Sigmoid colon (tissue), 7 donors: ENCODE results near the gene DOCK9. TPM values are rescaled to one million over a fixed set of nuclear protein-coding genes. Genes with fewer than 3 reads are reported as not detected.

Experiments used
- DNase-seq: peaks from one replicate; pipeline ENCODE4 v3.0.0-alpha.2; 2019
- H3K27ac ChIP-seq, 4 donors: fragments of 200-600 bp; sonication (generic); one replicate each; pipeline ENCODE4 v1.5.1; 2016 to 2019; ENCODE audit warnings: mild to moderate bottlenecking in 1 of 4
- H3K27me3 ChIP-seq, 3 donors: fragments of 200-600 bp; sonication (generic); one replicate each; pipeline ENCODE4 v1.5.1; 2019; ENCODE audit warnings: mild to moderate bottlenecking in 1 of 3
- H3K36me3 ChIP-seq, 4 donors: fragments of 200-600 bp; sonication (generic); one replicate each; pipeline ENCODE4 v1.5.1; 2016 to 2019
- H3K4me1 ChIP-seq, 4 donors: fragments of 200-600 bp; sonication (generic); one replicate each; pipeline ENCODE4 v1.5.1; 2017 to 2019
- H3K4me3 ChIP-seq, 4 donors: fragments of 200-600 bp; sonication (generic); one replicate each; pipeline ENCODE4 v1.5.1; 2017 to 2019; ENCODE audit warnings: mild to moderate bottlenecking in 2 of 4, moderate library complexity in 1 of 4
- H3K9me3 ChIP-seq, 4 donors: fragments of 200-600 bp in 3 of 4; sonication (generic) in 3 of 4; one replicate each; pipeline versions ENCODE4 v1.5.1 to v1.6.1; 2013 to 2019
- CTCF ChIP-seq, 4 experiments: fragments of 450-650 bp in 3 of 4; fragments of 200-600 bp in 1 of 4; IDR thresholded peaks; one replicate each; pipeline ENCODE4 v1.5.1; 2016 to 2019; ENCODE audit warnings: antibody characterized with exemption in 4 of 4, mild to moderate bottlenecking in 3 of 4, moderate library complexity in 2 of 4
- EP300 ChIP-seq, 4 donors: sonication (generic); formaldehyde crosslinking; IDR thresholded peaks; one replicate each; pipeline ENCODE4 v1.6.1; 2017; ENCODE audit warnings: antibody characterized with exemption in 4 of 4
- POLR2A ChIP-seq, 2 donors: fragments of 450-650 bp; IDR thresholded peaks; one replicate each; pipeline ENCODE4 v1.6.1; 2016; ENCODE audit warnings: antibody characterized with exemption in 2 of 2, mild to moderate bottlenecking in 2 of 2, moderate library complexity in 2 of 2
- POLR2AphosphoS5 ChIP-seq, 4 donors: sonication (generic); formaldehyde crosslinking; IDR thresholded peaks; one replicate each; pipeline ENCODE4 v1.6.1; 2017; ENCODE audit warnings: antibody characterized with exemption in 4 of 4
- WGBS, 2 donors: extraction: QIAGEN DNeasy Blood & Tissue Kit; methylation state at CpG; one replicate each; pipeline ENCODE4 v1.1.7; 2013; 5-methylcytosine and 5-hydroxymethylcytosine counted together
- intact Hi-C: fragments of 100-400 bp; cut with DNase I; formaldehyde crosslinking; loops from one replicate; pipeline ENCODE4 v1.15.1; 2023
- polyA plus RNA-seq, 3 donors: library from polyadenylated mRNA; stranded (reverse); fragments of 200-250 nt; gene quantifications; one replicate each; pipeline ENCODE4 v1.2.3, GENCODE V29; 2013
- total RNA-seq, 4 donors: library from RNA; depleted of rRNA; stranded (reverse); fragments of >200 nt; gene quantifications; one replicate each; pipeline ENCODE4 v1.1.0, GENCODE V29; 2016
- donor health status: healthy with polysubstance abuse.
- donor health status: Bipolar disorder and iron deficiency.
- donor health status: healthy.

The DOCK9 gene
- total RNA-seq (100 to 1,000 TPM in 1 of 4 donors, 10 to 100 TPM in 3; 60.4 to 126 (median 83.6) TPM), polyA plus RNA-seq (10 to 100 TPM; 10.8 to 34.1 (median 19.4) TPM)

- WGBS, 2 donors, result 13 to 46% methylated on average over 16 of the region's 16 CpGs
- H3K27ac ChIP-seq, result peak within 1 kb of the TSS; percentile 55 to 71 (median 63)
- intact Hi-C loops, result loop anchor here (5.0 kb wide), 2 partner anchors 55 to 110 kb away; no protein-coding TSS in a partner anchor
These were observed at the start of gene DOCK9 for GRCh38 chr13:98977568-98978265. DOCK9 (minus strand) TSS chr13:98978064; CDS start chr13:98977909, 155 bp downstream.

GRCh38 chr13:99027260-99027659 lies 49.4 kb upstream of the DOCK9 start:
- 89 to 93% methylated on average over 7 of the region's 7 CpGs for WGBS, 2 donors
- TF ChIP-seq POLR2AphosphoS5 (IDR thresholded peaks at IDR 0.05) (no peak), EP300 (IDR thresholded peaks at IDR 0.05) (no peak), CTCF (IDR thresholded peaks at IDR 0.05) (no peak), POLR2A (IDR thresholded peaks at IDR 0.05) (no peak)
- Histone ChIP-seq H3K27ac (no peak overlapping the region), H3K9me3 (no peaks in the 10 kb centered on the region), H3K36me3 (no peaks in the 10 kb centered on the region), H3K4me3 (no peak overlapping the region), H3K27me3 (no peaks in the 10 kb centered on the region), H3K4me1 (peaks cover 0 to 25% (median 14%) of the 10 kb centered on the region in 4 donors)
- no peak for DNase-seq
- intact Hi-C loops, result no loop called here

More at GRCh38 chr13:98977568-98978265, at the start of gene DOCK9:
- Histone ChIP-seq H3K9me3 (no peaks in the 10 kb centered on the region), H3K36me3 (no peaks in the 10 kb centered on the region), H3K27me3 (no peaks in the 10 kb centered on the region), H3K4me1 (peaks cover 0 to 53% (median 43%) of the 10 kb centered on the region in 4 donors), H3K4me3 (peak within 1 kb of the TSS; percentile 18 to 43 (median 40))
- DNase-seq, result peak; percentile 76
- TF ChIP-seq POLR2AphosphoS5 (IDR thresholded peaks at IDR 0.05) (peak in 3 of 4 donors; percentile 40 to 62 (median 43)), CTCF (IDR thresholded peaks at IDR 0.05) (no peak), EP300 (IDR thresholded peaks at IDR 0.05) (no peak), POLR2A (IDR thresholded peaks at IDR 0.05) (no peak)

- H3K4me1 ChIP-seq, result peaks cover 0 to 14% (median 10%) of the 10 kb centered on the region in 4 donors
- WGBS, 2 donors, result 71 to 76% methylated on average over 4 of the region's 4 CpGs
- H3K27me3 ChIP-seq, result no peaks in the 10 kb centered on the region
- H3K27ac ChIP-seq, result no peak overlapping the region
- H3K4me3 ChIP-seq, result no peak overlapping the region
- TF ChIP-seq POLR2AphosphoS5 (IDR thresholded peaks at IDR 0.05), result no peak
- TF ChIP-seq CTCF (IDR thresholded peaks at IDR 0.05), result no peak
- TF ChIP-seq POLR2A (IDR thresholded peaks at IDR 0.05), result no peak
- TF ChIP-seq EP300 (IDR thresholded peaks at IDR 0.05), result no peak
- intact Hi-C loops, result no loop called here
- DNase-seq, result no peak
- no peaks in the 10 kb centered on the region for H3K9me3 ChIP-seq
- no peaks in the 10 kb centered on the region for H3K36me3 ChIP-seq
These were observed 45.1 kb upstream of the DOCK9 start for GRCh38 chr13:99022941-99023340.

GRCh38 chr13:99018418-99019180 lies 40.7 kb upstream of the DOCK9 start:
- H3K36me3 ChIP-seq, result no peaks in the 10 kb centered on the region
- no peak overlapping the region for H3K4me3 ChIP-seq
- no peak overlapping the region for H3K27ac ChIP-seq
- no peaks in the 10 kb centered on the region for H3K27me3 ChIP-seq
- TF ChIP-seq POLR2A (IDR thresholded peaks at IDR 0.05) (no peak), POLR2AphosphoS5 (IDR thresholded peaks at IDR 0.05) (no peak)
- no peaks in the 10 kb centered on the region for H3K9me3 ChIP-seq
- 95 to 96% methylated on average over 3 of the region's 3 CpGs for WGBS, 2 donors
- no peak for DNase-seq
- intact Hi-C loops, result no loop called here
- peaks cover 0 to 34% (median 13%) of the 10 kb centered on the region in 4 donors for H3K4me1 ChIP-seq
